ENCODE measurements around the gene EIF1. TPM values are rescaled to one million over a fixed set of nuclear protein-coding genes. Genes with fewer than 3 reads are reported as not detected.
"Not testable (repeated sequence)": the region's sequence is repeated elsewhere in the genome, so short reads cannot be mapped to it uniquely, and the experiment has no call there.

Gene EIF1
- total RNA-seq, 1 experiment from 2014 or later = 85.4 TPM

GRCh38 chr17:41700843-41701242 is 12.2 kb downstream of the EIF1 start:
- not testable (repeated sequence) for DNase-seq (ENCODE audit: low read depth)

- DNase-seq (ENCODE audit: low read depth) = no peak
These were observed 14.0 kb downstream of the EIF1 start for GRCh38 chr17:41702712-41703111.

GRCh38 chr17:41705271-41705991 is 16.7 kb downstream of the EIF1 start:
- DNase-seq (ENCODE audit: low read depth) = peak; percentile 54

GRCh38 chr17:41707803-41708669 is 19.4 kb downstream of the EIF1 start:
- DNase-seq (ENCODE audit: low read depth) = no peak

DNA sequence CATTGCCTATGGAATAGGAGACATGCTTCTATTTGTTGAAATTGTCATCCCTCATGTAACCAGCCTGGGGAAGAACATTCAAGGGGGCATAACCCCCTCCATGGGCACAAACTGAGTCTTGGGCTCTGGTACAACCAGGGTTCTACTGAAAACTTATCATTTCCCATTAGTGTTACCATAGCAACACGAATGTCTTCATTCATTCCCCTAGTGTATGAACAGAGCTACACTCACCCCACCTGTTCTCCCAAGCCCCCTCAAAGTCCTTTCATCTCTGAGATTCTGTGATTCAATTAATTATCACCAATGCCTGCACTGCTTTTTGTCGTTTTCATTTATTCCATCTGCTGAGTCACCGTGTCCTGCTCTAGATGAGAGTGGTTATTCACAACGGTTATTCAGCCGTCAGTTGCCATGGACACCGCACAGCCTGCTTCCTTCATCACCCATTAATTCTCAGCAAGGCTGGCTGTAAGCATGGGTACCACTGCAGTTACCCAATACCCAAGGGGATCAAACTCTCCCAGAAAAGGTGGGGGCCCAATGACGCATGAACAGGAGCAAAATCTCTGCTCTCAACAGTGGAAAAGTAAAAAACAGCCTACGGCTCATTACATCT is 21.9 kb downstream of the EIF1 start:
- peak; percentile 85 for DNase-seq (ENCODE audit: low read depth)

GRCh38 chr17:41711669-41712400 is 23.1 kb downstream of the EIF1 start, which contains the start of gene GAST:
Gene GAST, plus strand, starts transcription at chr17:41712331. Its CDS starts 3,106 bp downstream, at chr17:41715437.
- DNase-seq (ENCODE audit: low read depth) = no peak

- DNase-seq (ENCODE audit: low read depth) = peak; percentile 35
These were observed 29.0 kb downstream of the EIF1 start for GRCh38 chr17:41717408-41718286.

- no peak for DNase-seq (ENCODE audit: low read depth)
These were observed 29.6 kb downstream of the EIF1 start for GRCh38 chr17:41718287-41718645.

DNA sequence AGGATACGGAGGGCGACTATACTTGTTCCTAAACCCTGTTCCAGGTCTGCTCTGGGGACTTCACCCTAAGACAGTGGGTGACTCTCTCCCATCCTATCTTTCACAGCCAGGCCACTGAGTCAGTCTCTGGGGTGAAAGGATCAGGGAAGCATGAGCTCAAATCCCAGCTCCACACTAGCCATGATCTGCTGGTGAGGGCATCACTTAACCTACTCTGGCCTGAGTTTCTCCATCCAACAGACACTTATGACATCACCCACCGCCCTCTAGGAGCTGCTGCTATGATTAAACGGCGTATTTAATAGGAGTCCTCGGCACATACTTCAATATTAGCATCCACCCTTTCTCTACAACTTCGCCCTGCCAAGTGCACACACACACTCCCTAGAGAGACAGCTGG is 33.5 kb downstream of the EIF1 start:
- no peak for DNase-seq (ENCODE audit: low read depth)

- no peak for DNase-seq (ENCODE audit: low read depth)
These were observed 35.3 kb downstream of the EIF1 start for GRCh38 chr17:41723801-41724475.

DNA sequence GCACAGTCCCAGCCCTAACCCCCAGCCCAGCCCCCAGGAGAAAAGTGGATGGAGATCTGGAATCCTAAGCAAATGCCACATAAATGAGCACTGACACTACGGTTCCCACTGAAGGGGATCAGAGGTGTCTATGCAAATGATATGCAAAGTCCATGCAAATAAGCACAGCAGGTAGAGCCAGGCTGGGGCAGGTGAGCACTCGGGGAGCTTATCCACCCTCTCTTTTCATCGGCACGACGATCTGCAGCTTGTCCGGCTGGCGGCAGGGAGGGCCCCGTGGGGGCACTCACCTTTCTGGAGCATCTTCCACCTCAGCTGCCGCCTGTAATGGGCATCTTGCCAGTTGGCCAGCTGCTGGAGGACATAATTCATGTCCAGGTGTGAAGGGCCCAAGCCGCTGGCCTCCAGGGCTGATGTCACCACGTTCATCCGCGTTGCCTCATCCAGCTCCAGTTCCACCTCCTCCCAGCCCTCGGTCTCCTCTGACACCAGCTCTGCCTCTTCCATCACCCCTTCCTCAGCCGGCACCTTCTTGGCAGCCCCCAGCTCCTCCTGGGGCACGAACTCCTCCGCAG is 35.9 kb downstream of the EIF1 start:
- no peak for DNase-seq (ENCODE audit: low read depth)

DNA sequence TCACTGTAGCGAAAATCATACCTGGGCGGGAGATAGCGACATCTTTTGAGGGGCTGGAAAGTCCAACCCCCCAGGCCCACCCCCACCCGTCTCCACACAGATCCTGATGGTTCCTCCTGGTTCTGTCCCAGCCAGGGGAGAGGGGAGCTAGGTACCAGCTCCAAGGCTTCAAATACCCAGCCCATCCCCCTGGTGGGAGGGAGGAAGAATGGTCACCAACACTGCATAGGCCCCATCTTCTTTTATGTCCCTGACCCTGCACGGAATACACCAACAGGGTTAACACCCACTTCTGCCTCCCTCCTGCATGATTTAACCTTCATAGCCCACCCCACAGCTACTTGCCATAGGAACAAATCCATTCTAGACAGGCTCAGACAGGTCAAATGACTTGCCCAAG is 36.4 kb downstream of the EIF1 start:
- no peak for DNase-seq (ENCODE audit: low read depth)

- no peak for DNase-seq (ENCODE audit: low read depth)
These were observed 39.4 kb downstream of the EIF1 start for GRCh38 chr17:41728056-41728455.

- DNase-seq (ENCODE audit: low read depth) = no peak
These were observed 41.8 kb downstream of the EIF1 start for GRCh38 chr17:41730479-41730878.

DNA sequence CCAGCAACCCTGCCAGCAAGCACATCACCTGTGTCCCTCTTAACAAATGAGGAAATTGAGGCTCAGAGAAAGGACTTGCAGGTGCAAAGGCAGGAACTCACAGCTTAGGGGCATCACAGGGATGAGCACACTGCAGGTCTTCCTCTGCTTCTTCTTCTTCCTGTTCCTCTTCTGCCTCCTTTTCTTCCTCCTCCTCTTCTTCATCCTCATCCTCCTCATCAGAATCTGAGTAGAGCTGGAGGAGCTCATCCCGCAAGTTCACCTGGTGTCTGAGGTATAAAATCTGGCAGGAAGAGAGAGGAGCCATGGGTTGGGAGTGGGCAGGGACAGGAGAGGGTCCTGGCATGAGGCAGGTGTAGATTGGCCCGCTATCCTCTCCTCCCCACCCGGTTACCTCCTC is 43.2 kb downstream of the EIF1 start:
- DNase-seq (ENCODE audit: low read depth) = no peak

- DNase-seq (ENCODE audit: low read depth) = no peak
These were observed 44.9 kb downstream of the EIF1 start for GRCh38 chr17:41733348-41734138.

DNA sequence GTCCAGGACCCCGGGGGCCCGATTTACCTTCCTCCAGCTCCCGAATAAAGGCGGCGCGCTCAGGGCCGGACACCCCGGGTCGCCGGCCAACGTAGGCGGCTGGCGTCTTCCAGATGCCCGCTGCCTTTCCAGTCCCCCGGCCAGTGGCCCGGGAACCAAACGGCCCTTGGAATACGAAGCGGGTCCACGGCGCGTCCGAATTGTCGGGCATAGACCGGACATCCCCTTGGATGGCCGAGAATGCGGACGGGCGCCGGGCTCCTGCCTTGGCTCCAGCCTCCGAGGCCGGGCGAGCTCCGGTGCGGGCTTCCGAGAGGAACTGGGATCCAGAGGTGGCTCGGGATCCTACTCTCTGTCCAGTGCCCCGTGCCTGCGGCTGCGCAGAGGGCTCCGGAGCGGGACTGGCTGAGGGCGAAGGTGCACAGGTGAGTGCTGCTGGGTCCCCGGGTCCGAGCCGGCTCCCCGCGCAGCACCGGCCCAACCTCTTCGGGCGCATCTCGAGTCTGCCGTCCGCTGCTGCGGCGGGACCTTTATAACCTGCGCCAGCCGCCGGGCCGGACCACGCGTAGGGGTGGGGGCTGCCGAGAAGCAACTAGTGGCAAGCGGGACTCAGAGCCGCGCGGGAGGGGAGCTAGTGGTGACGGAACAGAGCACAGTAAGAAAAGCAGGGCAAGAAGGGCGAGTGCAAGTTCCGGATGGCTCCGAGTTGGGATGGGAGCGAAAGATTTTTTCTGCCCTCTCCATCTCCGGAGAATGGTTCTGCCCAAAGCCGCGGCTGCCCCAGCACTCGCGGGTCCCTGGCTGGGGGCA is 45.7 kb downstream of the EIF1 start, which contains the start of gene HAP1:
Gene HAP1 (minus strand): TSS at position 505 of the 810 bp plus-strand sequence. CDS start 9 bp downstream, at position 496.
- peak; percentile 45 for DNase-seq (ENCODE audit: low read depth)

GRCh38 chr17:41734949-41735313 is 46.2 kb downstream of the EIF1 start:
- DNase-seq (ENCODE audit: low read depth) = no peak
